ENCODE data around the gene ZNF318.

DNA sequence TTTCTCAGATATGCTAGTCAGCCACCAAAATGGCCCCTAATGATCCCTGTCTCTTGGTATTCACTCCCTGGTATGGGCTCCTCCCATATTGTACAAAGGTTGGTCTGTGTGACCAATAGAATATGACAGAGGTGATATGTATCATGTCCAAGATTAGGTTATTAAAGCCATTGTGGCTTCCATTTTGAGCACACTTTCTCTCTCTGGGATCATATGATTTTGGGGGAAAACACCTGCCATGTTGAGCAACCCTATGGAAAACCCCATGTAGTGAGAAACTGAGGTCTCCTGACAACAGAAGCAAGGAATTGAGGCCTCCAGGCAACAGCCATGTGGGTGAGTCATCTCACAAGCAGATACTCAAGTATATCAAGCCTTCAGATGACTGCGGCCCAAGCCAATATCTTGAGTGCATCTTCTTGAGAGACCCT, 7.1 kb upstream of the ZNF318 start:
- TF ChIP-seq POLR2A (IDR thresholded peaks at IDR 0.05; ENCODE audit: low read depth, low read length) (no peak), POLR2AphosphoS5 (IDR thresholded peaks at IDR 0.05; ENCODE audit: low read depth, low read length) (no peak), TAF1 (IDR thresholded peaks at IDR 0.05; ENCODE audit: borderline replicate concordance, low read depth, low read length) (no peak)

Data from GM12892 (cell line).